Stimulated activated CD8-positive, alpha-beta memory T cell treated with anti-CD3 and anti-CD28 coated beads, Interleukin-2, amount 100 ng/mL, for 1 hour (primary cell): Measurements from ENCODE around the gene TCF25.
"Not testable (repeated sequence)": the region's sequence is repeated elsewhere in the genome, so short reads cannot be mapped to it uniquely, and the experiment has no call there.

Experiments
- DNase-seq, 2 donors: peaks; one replicate each; pipeline ENCODE4 v3.0.0-alpha.2; 2020; ENCODE audit warnings: low read depth in 2 of 2

TCF25 gene

DNA sequence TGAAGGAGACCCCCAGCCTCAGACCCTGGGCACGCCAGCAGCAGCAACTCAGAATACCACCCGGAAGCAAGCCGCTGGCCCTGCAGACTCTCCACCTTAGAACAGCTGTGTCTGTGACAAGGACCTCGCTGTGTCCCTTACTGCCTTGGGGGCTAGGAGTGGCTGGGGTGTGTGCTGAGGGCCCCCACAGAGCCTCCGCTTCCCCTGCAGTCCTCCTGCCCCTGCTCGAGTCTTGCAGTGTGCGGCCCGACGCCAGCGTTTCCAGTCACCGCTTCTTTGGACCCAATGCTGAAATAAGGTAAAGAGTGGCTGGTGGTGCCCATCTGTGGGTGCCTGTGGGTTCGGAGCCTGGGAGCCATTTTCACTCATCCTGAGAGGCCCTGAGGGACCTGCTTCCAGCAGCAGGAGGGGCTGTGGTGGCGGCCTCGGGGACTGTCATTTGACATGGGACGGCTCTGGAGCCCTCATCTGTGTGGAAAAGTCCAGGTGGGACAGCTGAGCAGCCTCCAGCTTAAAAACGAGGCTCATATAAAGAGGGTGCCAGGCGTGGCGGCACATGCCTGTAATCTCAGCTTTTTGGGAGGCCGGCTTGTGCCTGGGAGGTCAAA lies 30.6 kb downstream of the TCF25 start:
- no peak for DNase-seq

DNA sequence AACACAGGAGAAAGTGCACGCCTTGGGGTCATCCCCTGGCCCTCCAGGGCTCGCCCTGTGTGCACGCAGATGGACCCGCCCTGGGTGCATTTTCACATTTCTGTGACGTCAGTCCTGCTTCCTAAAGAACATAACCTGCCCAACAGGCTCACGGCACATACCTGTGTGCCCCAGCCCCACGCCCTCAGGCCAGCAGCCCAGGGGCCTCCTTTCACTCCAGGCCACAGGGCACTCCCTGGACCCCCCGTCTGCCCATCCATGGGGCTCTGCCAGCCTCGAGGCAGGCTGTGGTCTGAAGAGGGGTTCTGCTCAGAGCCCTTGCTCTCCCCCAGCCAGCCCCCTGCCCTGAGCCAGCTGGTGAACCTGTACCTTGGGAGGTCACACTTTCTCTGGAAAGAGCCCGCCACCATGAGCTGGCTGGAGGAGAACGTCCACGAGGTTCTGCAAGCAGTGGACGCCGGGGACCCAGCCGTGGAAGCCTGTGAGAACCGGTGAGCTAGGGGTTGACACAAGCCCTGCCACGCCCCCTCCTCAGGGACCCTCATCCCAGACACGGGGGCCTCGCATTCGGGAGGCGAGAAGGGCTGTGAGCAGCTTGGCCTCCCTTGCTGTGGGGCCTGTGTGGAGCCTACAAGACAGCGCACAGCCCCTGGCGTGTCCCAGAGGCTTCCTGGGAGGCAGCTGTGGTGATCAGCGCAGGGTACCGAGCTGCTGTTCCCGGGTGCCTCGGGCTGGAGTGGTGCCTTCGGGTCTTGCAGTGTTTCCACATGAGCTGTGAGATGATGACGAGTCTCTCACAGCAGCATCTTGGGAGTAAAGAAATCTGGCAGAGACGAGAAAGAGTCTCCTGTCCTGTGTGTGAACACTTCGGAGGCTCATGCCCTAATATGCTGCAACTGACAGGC lies 31.5 kb downstream of the TCF25 start:
- no peak for DNase-seq

DNA sequence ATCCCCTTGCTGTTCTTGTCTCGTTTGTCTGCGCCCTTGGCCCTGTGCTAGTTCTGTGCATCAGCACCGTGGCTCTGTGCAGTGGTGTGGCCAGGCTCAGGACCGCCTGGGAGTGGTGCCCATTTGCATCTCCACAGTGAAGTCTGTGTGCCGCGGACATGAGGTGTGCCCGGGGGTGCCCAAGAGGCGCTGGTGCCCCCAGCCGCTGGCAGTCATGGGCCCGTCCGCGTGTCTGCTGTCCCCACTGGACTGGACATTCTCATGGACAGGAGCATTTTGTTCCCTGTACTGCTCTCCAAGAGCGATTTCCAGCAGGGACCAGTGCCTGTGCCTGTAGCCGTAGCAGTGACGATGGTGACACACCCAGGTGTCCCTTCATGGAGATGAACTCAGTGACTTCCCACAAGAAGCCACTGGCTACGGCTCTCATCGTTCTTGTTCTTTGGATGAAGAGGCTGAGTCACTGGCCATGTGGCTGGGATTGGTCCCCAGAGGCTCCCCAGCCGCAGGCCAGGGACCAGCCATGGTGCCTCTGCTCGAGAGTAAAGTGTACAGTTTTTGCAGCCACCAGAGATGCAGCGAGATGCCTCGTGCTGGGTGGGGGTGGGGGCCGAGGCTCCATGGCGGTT lies 32.2 kb downstream of the TCF25 start:
- no peak for DNase-seq

DNA sequence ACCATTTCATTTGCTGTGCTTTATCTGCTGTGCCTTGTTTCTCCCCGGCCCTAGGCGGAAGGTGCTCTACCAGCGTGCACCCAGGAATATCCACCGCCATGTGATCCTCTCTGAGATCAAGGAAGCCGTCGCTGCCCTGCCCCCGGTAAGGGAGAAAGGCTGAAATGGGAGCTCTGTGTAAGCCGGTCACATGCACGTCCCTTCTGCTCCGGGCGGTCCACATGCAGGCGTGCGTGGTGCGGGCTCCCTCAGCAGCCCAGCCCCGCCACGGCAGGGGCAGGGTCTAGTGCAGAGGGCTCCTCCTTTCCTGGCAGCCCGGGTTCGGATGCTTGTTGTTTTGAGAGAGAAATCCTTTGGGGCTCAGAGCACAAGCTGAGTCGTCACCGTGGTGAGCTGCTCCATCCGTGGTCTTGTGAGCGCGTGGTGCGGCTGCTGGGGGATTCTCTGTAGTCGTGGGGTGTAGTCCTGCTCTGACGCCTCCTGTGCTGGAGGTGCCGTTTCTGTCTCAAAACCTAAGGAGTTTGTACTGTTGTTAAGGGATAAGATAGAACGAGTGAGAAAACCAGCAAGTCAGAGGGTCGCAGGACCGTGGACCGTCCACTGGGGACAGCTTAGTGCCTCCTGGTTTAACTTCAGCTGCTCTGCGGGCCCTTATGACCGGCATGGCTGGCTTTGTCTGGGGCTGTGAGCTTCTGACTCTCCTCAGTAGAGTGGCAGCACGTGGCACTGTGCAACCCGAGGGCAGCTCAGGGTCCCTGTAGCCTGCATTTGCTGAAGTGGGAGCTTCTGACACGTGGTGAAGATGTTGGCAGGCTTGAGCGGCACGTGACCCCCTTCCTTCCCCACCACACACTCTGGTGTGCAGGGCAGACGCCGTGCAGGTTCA lies 33.0 kb downstream of the TCF25 start:
- DNase-seq: no peak

DNA sequence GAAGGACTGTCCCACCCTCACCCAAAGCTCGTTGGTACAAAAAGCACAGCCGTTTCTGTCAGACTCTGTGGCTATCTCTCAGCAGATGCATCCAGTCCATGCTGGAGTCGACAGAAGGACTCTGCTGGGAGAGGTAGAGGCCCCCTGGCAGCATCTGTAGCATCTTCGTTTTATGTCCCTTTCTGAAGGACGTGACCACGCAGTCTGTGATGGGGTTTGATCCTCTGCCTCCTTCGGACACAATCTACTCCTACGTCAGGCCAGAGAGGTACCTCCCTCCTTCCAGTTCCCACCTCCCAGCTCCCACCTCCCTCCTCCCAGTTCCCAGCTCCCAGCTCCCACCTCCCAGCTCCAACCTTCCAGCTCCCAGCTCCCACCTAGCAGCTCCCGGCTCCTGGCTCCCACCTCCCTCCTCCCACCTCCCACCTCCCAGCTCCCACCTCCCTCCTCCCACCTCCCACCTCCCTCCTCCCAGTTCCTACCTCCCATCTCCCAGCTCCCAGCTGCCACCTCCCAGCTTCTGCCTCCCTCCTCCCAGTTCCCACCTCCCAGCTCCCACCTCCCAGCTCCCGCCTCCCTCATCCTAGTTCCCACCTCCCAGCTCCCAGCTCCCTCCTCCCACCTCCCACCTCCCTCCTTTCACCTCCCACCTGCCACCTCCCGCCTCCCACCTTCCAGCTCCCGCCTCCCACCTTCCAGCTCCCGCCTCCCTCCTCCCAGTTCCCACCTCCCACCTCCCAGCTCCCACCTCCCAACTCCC lies 33.8 kb downstream of the TCF25 start:
- no peak for DNase-seq

DNA sequence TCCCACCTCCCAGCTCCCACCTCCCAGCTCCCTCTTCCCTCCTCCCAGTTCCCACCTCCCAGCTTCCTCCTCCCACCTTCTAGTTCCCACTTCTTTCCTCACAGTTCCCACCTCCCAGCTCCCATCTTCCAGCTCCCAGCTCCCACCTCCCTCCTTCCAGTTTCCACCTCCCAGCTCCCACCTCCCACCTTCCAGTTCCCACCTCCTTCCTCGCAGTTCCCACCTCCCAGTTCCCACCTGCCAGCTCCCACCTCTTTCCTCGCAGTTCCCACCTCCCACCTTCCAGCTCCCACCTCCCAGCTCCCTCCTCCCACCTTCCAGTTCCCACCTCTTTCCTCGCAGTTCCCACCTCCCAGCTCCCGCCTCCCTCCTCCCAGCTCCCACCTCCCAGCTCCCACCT lies 34.8 kb downstream of the TCF25 start:
- no peak for DNase-seq

DNA sequence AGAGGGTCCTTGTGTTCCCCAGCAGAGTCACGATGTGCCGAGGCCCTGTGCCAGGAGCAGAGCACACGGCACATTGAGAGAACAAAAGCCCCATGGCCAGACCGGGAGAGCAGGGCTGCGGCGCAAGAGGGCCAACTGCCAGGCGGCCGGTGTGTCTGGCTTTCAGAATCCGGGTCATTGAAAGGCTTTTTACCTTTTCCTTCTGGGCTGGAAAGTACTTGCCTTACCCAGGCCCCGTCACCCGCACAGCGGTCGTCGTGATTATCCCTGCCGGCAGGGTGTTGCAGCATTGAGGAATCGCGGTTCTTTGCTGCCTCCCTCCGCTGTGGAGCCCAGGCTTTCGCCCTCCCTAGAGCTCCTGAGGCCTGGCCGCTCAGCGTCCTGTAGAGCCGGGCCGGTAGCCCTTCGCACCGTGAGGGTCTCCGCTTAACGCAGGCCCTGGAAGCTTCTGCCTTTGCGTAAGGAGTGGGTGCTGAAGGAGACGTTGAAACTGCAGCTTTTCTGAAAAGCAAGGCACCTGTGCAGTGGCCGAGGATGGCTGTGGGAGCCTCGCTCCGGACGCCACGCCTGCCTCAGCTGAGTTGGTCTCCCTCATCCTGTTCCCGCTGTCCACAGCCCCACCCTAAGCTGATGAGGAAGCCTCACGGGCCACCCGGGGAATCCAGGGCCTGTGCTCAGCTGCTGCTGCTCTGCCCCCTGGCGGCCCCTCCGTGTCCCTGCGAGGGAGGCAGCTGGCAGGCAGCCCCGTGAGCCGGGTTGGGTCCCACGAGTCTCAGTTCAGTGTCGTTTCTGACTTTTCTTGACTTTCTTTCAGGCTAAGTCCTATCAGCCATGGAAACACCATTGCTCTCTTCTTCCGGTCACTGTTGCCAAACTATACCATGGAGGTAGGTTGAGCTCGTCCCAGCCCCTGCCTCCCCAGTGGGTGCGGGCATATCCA lies 36.7 kb downstream of the TCF25 start:
- DNase-seq: peak in 1 of 2 donors; percentile 45

DNA sequence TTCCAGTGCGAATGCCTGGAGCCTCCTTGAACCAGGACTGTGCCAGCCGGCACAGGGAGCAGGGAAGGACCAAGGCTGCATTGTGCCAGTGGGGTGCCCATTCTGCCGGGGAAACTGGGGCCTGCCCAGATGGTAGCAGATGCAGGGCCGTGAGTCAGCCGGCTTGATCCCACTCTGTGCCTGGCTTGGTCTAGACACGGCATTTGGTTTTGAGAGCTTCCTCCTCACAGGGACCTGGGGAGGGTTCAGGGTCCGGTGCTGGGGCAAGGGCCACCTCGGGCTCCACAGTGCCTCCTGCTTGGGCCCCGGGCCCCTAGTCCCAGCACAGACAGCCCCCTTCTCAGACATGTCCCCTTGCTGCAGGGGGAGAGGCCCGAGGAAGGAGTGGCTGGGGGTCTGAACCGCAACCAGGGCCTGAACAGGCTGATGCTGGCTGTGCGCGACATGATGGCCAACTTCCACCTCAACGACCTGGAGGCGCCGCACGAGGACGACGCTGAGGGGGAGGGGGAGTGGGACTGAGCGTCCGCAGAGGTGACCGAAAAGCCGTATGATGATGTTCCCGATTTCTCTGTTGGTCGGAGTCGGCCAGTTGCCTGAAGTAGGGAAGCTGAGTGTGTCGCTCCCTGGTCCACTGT lies 37.4 kb downstream of the TCF25 start:
- no peak for DNase-seq

DNA sequence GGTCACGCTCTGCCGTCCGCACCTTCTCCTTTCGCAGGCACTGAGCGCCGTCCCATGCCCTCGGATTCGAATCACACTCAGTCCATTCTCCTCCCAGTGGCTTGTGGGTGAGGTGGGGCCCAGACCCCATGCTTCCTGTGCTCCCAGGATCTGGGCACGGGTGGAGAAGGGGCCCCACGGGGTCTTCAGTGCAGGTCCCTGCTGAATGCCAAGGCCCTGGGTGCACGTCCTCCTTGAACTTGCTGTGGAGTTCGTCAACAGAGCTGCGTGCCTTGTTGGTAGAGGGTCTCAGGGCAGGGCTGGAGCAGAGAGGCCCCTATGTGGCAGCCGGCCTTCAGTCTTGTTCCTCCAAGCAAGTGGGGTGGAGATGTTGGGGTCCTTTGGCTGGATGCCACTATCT lies 38.0 kb downstream of the TCF25 start:
- DNase-seq: no peak

DNA sequence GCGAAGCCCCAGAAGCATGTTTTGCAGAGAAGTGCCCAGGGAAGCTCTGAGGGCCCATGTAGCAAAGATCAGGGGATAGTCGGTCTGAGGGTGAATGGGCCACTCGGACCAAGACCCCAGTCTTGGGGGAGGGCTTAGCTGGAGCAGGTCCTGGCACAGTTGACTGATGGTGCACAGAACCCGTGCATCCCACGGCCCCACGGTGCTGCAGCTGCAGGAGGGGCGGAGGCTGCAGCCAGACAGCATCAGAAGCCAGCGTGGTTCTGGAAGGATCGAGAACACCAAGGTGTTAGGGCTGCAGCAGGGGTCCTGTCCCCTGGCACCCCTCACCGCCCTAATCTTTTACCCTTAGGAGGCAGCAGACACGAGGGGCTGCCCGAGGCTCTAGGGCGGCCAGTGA lies 38.8 kb downstream of the TCF25 start:
- DNase-seq: no peak

DNA sequence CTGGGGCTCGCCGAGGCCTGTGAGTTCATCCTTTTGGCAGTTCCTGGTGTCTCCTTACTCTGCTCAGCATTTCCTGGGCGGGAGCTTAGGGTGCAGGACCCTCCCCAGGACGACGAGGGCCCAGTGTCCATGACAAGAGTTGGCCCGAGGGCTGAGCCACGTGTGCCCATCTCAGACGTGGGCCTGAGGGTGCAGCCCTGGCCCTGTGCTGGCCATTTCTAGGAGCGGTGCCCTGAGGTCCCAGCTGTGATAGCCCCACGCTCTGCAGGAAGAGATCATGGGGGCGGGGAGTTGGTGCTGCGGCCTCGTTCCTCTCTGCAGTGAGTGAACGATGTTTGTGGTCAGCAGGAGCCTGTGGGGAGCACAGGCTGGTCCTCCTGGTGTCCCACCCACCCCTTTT lies 39.2 kb downstream of the TCF25 start:
- DNase-seq: no peak

DNA sequence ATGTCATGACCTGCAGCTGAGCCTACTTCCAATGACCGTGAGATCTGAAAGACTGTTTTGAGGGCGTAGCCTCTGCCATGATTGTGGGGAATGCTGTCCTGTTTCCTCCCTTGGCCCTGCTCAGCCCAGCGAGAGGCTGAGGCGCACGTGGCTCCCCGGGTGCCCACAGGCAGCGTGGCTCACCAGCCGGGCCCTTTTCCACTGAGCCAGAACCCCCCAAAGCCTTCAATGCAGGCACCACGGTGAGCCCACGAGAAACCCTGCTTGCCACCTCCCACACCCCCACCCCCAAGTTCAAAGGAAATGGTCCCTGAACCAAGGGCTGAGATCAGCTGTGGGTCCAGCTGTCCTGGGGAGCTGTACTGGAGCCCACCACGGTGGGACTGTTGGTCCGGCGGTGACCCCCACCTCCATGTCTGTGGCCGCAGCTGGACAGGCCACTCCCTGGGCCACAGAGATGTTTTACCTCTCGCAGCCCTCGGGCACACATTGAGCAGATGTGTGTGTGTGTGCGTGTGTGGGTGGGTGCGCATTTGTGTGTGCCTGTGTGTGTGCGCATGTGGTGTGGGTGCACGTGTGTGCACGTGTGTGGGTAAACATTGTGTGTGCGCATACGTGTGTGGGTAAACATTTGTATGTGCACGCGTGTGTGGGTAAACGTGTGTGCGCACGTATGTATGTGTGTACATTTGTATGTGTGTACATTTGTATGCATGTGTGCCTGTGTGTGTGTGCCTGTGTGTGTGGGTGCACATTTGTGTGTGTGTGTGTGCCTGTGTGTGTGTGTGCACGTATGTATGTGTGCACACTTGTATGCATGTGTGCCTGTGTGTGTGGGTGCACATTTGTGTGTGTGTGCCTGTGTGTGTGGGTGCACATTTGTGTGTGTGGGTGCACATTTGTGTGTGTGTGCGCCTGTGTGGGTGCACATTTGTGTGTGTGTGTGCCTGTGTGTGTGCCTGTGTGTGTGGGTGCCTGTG lies 40.3 kb downstream of the TCF25 start:
- DNase-seq: no peak

DNA sequence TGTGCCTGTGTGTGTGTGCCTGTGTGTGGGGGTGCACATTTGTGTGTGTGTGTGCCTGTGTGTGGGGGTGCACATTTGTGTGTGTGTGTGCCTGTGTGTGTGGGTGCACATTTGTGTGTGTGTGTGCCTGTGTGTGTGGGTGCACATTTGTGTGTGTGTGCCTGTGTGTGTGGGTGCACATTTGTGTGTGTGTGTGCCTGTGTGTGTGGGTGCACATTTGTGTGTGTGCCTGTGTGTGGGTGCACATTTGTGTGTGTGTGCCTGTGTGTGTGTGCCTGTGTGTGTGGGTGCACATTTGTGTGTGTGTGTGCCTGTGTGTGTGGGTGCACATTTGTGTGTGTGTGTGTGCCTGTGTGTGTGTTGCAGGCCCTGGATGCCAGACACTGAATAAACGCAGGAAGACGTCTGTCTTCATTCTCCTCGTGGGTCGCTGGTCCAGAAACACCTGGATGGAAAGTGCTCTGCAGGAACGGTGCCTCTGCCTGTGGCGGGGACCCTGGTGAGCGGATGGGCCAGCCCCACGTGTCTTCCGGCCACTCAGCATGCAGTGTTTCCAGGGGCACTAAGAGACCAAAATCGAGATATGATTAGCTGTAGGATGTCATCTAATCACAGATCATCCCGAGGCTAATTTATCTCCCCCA lies 41.4 kb downstream of the TCF25 start:
- not testable (repeated sequence) for DNase-seq

DNA sequence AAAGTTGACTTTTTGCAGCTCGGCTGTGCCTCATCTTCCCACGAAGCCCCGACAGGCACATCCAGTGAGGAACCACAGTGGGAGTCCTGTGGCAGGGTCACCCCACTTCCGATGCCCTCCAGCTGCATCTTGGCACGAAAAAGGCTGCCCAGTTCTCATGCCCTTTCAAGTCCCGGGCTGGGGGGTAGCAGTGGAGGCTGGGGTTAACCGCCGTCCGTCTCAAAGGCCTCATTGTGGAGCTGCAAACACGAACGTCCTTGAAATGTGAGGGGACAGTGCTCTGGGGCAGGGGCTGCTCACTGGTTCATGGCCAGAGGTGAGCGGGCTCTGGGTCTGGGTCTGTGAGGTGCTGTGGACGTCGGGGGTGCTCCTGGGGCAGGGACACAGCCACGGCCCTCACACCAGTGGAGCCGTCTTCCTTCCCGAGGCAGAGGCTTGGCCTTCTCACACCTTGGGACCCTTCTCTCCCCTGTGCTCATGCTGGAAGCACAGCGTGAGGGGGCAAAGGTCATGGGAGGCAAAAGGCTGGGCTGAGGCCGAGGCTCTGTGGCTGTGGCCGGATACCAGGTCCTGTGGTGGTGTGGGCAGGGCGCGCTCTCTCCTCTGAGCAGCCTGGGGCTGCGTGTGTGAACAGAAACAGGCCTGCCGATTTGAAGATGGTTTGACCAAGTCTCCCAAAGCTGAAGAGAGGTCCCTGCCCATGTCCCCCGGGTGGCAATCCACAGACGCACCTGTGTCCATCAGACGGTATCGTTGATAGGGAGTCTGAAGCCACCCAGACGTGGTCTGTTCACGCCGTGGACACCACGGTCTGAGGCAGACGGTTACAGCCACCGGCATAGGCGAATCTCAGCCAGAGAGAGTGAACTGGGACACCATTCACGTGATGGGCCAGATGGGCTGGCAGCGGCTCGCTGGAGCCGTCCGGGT lies 42.2 kb downstream of the TCF25 start:
- no peak for DNase-seq

DNA sequence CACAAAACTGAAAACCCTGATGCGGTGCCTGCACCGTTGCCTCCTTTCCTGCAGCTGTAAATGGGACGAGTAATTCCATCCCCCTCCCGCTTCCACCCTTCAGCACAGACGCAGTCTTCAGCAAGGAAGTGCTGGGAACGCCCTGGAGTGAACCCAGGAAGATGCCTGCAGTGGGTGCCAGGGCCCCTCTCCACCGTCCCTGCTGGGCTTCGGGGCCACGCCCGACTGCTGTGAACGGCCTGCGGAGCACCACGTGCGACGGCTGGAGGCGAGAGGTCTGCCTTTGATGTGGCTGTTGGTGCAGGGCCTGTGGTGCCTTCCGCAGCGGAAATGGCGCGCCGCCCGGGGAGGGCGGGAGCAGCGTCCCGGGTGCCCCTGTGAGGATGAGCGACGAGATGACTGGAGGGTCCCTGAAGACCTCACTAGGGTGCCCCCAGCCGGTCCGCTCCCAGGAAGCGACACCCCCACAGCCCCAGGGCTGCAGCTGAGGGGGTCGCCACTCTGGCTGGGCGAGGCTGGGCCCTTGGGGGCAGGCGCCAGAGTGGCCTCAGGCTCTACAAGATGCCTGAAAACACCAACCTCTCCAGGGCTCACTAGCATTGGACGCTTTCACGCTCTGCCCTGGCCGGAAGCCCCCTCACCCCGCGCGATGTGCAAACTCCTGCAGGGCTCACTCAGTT lies 44.5 kb downstream of the TCF25 start:
- DNase-seq: peak; percentile 54 to 60
